HG03045 (cell line): ENCODE results near the gene NEK4.

ENCODE experiments used
- ATAC-seq: cut with Tn5 transposase; IDR thresholded peaks from one replicate; pipeline ENCODE4 v1.9.1; 2021; ENCODE audit warnings: mild to moderate bottlenecking, moderate library complexity; ENCODE audit not compliant: unreplicated experiment

Gene NEK4

DNA sequence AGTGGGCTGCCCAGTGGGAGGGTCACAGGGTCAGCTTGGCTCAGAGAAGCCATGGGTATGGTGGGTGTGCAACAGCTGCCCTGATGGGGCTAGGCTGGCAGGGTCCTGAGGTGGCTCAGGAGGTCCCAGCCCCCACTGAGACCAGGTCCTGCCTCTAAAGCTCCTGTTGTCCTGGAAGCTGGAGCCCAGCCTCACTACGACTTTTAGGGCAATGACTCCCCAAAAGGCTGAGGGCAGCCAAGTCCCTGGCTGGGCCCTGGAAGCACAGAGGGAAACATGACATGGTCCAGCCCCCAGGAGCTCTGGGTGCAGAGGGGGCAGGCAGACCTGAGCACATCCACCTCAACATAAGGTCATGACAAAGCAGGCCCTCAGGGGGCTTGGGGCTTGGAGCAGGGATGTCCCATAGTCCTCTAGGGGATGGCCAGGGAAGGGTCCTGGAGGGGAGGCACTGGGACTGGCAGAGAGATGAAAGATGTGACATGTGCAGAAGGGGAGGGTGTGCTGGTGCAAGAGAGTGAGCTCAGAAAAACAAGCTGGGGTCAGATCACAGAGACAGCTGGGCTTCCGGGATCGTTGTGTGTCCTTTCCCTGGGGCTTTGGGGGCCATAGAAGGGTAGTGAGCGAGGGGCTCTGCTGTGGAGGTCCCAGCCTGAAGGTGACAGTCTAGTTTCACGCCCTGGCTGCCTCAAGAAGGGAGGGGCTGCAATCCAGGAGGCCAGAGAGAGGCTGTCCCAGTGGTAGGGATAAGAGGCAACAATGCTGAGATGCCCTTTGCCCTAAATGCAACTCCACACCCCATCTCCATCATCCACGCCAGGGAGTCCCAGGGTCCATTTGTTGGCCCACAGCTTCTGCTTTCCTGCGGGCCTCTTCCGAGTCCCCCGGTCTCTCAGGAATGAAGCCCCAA, 23.2 kb upstream of the NEK4 start:
- no peak for ATAC-seq

GRCh38 chr3:52792961-52793695, 22.4 kb upstream of the NEK4 start:
- ATAC-seq = no peak

- no peak for ATAC-seq
Observed at GRCh38 chr3:52792413-52792812, 21.7 kb upstream of the NEK4 start.

DNA sequence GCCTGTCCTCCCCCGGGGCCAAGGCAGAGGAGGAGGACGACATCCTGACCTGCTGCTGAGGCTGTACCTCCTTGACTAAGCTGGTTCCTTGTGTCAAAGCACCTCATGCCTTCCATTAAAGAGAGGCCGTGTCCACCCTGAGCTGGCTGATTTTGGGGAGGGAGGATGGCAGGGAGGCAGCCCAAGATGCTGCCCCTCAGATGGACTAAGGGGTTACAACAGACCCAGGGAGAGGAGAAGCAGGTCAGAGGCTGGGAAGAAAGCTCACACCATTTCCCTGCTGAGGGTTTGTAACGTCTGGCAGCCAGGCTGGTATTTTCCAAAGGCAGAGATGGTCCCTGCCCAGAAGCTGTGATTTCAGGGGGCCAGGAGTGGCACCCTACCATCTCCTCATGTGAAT, 21.2 kb upstream of the NEK4 start:
- ATAC-seq = no peak

DNA sequence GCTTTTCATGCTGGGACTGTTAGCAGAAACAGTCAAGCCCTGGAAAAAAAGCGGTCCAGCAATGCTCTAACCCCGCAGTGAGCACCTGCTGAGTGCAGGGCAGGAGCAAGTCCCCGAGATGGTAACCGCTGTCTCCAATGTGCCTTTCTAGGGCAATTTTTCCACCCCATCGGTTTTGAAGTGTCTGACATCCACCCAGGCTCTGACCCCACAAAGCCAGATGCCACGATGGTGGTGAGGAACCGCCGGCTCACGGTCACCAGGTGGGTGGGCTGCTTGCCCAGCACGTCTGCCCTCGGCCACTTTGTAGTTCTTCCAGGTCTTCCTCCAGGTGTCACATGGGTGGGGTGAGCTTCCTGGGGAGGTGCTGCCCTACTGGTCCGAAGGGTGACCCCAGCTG, 20.6 kb upstream of the NEK4 start:
- ATAC-seq = no peak

GRCh38 chr3:52790741-52791140, 20.0 kb upstream of the NEK4 start:
- no peak for ATAC-seq

DNA sequence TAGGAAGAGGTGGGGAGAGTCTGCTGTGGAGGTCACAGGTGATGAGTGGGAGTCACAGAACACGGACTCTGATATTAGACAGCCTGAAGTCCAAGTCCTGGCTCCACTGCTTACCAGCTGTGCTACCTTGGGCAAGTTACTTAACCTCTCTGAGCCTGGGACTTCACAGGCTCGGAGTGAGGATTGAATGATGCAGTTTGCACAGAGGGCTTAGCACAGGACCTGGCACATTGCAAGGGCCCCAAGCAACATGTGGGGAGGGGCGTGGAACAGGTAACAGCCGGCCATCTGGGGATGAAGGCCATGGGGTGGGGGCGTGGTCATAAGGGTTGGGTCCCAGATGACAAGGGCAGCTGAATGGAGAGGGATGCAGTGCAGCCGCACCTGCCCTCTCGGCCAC, 19.6 kb upstream of the NEK4 start:
- no peak for ATAC-seq

DNA sequence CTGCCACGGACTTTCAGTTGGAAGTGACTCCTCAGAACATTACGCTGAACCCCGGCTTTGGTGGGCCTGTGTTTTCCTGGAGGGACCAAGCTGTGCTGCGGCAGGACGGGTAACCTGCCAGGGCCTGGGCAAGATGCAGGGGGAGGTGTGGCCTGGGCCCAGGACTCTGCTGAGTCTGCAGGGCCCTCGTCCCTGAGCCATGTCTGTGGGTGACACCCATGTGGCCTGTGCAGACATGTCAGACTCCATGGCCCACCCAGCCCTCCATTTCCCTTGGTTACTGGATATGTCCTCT, 19.0 kb upstream of the NEK4 start:
- ATAC-seq = no peak

DNA sequence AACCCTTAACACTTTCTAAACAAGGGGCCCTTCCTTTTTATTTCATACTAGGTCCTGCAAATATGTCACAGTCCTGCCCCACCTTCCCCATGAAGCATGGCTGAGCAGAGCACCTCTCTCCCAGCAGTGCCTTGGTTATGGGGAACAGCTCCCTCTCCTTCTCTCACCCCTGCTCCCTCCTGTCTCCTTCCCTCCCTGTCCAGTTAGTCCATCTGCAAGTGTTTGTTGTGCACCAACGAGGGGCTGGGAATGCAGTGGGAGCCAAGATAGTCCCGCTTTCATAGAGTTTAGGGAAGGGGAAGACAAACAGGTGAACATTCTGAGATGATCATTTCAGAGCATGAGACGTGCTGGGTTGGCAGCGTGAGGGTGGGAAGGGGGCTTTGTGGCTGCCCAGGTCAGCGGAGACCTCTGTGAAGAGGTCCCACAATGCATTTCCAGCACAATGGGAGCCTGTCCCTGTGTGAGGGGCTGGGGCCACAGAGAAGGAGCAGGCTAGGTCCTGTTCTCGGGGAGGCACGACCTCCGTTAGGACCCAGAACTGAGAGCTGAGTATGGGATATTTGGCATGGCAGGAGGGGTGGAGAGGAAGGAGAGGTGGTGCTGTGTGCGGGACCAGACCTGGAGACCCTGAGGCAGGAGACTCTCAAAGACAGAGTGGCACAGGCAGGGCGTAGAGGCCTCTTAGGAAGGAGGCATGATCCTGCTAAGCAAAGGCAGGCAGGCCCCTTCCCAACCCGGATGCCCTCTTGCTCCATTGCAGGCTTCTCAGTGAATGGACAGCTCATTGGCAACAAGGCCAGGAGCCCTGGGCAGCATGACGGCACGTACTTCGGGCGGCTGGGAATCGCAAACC, 18.4 kb upstream of the NEK4 start:
- ATAC-seq = no peak

DNA sequence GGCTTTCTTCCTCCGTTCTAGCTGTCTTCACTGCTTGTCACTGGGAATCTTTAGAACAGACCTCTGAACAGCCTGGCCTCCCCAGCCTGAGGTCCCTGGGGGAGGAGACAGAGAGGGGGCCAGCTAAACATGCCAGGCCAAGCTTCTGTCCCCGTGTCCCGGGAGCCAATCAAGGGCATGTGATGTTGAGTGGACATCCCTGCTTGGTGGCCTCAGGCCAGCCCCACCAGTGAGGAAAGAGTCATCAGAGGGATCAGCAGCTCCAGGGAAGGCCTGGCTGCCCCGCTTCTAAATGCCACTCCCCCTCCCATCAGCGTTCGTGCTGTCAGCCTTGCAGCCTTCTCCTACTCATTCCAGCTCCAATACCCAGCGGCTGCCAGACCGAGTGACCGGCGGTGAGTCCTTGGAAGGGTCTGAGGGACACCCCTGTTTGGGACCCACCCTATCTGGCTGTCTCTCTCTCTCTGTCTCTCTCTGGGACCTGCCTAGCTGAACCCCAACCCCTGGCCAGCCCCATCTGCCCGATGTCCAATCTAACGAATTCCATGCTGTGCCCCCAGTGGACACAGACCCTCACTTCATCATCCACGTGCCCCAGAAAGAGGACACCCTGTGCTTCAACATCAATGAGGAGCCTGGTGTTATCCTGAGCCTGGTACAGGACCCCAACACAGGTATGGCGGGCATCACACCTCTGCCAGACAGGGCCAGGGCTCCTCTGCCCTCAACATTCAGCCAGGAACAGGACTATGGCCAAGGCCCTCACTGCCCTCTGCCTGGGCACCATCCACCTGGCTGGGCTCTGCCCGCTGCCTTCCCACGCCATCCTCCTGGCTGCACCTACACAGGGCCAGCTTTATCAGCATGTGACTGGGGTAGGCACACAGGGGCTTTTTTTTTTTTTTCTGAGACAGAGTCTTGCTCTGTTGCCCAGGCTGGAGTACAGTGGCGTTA, 17.2 kb upstream of the NEK4 start:
- ATAC-seq = no peak

GRCh38 chr3:52787246-52787645, 16.5 kb upstream of the NEK4 start:
- no peak for ATAC-seq

GRCh38 chr3:52786330-52787215, 15.8 kb upstream of the NEK4 start:
- ATAC-seq = no peak

DNA sequence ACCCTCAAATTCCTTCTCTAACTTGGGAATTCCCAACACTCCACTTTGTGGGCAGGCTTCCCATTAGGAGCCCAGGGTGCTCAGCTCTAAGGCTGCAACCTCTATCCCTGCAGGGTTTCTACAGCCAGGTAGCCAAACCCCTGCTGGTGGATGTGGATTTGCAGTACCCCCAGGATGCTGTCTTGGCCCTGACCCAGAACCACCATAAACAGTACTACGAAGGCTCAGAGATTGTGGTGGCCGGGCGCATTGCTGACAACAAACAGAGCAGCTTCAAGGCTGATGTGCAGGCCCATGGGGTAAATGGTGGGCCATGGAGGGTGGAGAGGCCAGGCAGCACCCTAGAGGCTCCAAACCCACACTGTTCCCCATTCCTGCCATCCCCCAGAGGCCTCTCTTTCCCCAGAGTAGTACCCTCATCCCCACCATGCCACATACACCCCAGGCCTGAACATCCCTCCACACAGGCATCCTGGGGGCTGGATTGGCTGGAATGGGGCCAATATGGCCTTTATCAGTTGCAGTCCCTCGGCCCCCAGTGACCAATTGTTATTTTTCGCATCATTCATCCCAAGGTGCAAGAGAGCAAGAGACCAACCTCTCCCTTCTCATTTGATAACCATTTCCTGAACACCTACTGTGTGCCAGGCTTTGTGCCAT, 14.3 kb upstream of the NEK4 start:
- ATAC-seq = no peak

GRCh38 chr3:52784021-52784621, 13.4 kb upstream of the NEK4 start:
- no peak for ATAC-seq

- no peak for ATAC-seq
Observed at GRCh38 chr3:52783211-52783555, 12.4 kb upstream of the NEK4 start.

DNA sequence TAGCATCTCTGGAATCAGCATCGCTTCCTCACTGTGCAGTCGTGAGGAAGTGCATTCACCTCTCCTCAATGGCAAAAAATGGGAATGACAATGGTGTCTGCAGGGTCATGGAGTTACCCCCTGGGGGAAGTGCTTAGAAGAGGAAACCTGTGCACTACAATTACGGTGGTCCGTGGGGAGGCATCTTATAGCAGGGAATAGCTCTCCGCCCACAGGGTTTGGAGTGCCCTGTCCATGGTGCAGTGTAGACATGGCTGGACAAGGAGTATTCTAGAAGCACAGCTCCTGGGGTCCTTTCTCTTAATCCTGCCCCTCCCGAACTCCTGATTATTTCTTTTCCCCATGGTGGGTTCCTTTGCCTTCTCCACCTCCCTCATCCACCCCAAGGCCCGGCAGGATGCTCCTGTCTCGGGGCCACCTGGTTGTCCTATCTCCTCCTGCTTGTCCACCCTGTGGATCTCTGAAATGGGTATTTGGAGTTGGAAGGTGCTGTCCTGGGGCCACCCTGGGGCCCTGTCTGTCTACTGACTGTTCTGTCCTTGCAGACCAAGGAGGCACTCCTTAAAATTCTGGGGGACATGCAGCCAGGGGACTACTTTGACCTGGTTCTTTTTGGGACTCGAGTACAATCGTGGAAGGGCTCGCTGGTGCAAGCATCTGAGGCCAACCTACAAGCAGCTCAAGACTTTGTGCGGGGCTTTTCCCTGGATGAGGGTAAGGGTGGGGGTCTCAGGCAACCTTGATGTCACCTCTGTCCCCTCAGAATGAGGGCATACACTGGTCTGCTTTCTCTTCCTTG, 11.9 kb upstream of the NEK4 start:
- ATAC-seq = no peak

- ATAC-seq = no peak
Observed at GRCh38 chr3:52781741-52782140, 11.0 kb upstream of the NEK4 start.
